Karpas-422 (cell line): Measurements from ENCODE around the gene TRIM65. TPM values are rescaled to one million over a fixed set of nuclear protein-coding genes. Genes with fewer than 3 reads are reported as not detected.

Source experiments
- DNase-seq: peaks from one replicate; pipeline ENCODE4 v3.0.0-alpha.2; 2015
- H2AFZ ChIP-seq: fragments of 200-600 bp; sonication (generic); 2 replicates; pipeline ENCODE4 v1.6.1; 2014; ENCODE audit warnings: antibody characterized with exemption, low read length, mixed read lengths
- H3K27ac ChIP-seq: fragments of 200-600 bp; sonication (generic); 2 replicates; pipeline ENCODE4 v1.5.1; 2014; ENCODE audit warnings: mild to moderate bottlenecking, low read length, moderate library complexity
- H3K27me3 ChIP-seq: fragments of 200-600 bp; sonication (generic); 2 replicates; pipeline ENCODE4 v1.6.1; 2014; ENCODE audit warnings: low read length, mixed read lengths
- H3K36me3 ChIP-seq: fragments of 200-600 bp; sonication (generic); 2 replicates; pipeline ENCODE4 v1.6.1; 2014; ENCODE audit warnings: low read length, mixed read lengths; ENCODE audit not compliant: insufficient read depth
- H3K4me1 ChIP-seq: fragments of 200-600 bp; sonication (generic); 2 replicates; pipeline ENCODE4 v1.6.1; 2014; ENCODE audit warnings: mild to moderate bottlenecking, low read length, mixed read lengths
- H3K4me2 ChIP-seq: fragments of 200-600 bp; sonication (generic); 2 replicates; pipeline ENCODE4 v1.6.1; 2014; ENCODE audit warnings: low read length, low read depth, mild to moderate bottlenecking; ENCODE audit not compliant: poor library complexity, severe bottlenecking
- H3K4me3 ChIP-seq: fragments of 200-600 bp; sonication (generic); 2 replicates; pipeline ENCODE4 v1.5.1; 2014; ENCODE audit warnings: mild to moderate bottlenecking, antibody characterized with exemption, low read length, mixed read lengths
- H3K79me2 ChIP-seq: fragments of 200-600 bp; sonication (generic); 2 replicates; pipeline ENCODE4 v1.6.1; 2014; ENCODE audit warnings: mild to moderate bottlenecking, low read length, mixed read lengths
- H3K9ac ChIP-seq: fragments of 200-600 bp; sonication (generic); 2 replicates; pipeline ENCODE4 v1.6.0; 2014; ENCODE audit warnings: low read length
- H3K9me2 ChIP-seq: fragments of 200-600 bp; sonication (generic), shearing (Covaris generic); replicated peaks from 2 replicates; pipeline ENCODE4 v1.6.0; 2014; ENCODE audit warnings: mild to moderate bottlenecking, low read length, moderate library complexity; ENCODE audit not compliant: insufficient read depth
- H3K9me3 ChIP-seq: fragments of 300-700, 200-600 bp; sonication (generic); 2 replicates; pipeline ENCODE4 v1.6.1; 2014; ENCODE audit warnings: low read length, mixed read lengths
- H4K20me1 ChIP-seq: fragments of 200-600 bp; sonication (generic); 2 replicates; pipeline ENCODE4 v1.6.1; 2014; ENCODE audit warnings: mild to moderate bottlenecking, antibody characterized with exemption, low read length, low read depth; ENCODE audit not compliant: insufficient read depth
- total RNA-seq: library from RNA; depleted of rRNA; stranded (reverse); fragments of >200 nt; shearing (Covaris generic); gene quantifications from 2 replicates; pipeline ENCODE4 v1.2.3, GENCODE V29; 2014; ENCODE audit warnings: low replicate concordance

Gene TRIM65
- total RNA-seq, 1 experiment from 2014 or later: 18.4 TPM

DNA sequence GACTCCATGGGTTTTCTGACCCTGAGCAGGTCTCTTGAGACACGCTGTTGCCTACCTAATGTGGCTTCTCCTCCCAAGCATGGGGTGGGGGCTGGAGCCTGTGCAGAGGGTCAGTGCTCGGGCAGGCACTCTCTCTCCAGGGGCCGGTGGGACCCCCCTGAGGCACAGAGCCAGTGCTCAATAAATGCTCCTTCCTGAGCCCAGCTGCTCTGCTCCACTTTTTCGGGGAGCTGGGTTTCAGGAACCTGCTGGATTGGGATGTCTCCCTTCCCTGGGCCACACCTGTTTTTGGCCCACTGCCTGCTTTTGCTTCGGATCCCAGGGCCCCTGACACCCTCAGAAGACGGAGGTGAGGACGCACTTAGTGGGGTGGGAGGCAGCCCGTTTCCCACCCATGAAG, 1.3 kb upstream of the TRIM65 start:
- DNase-seq: no peak
- no peaks in the 10 kb centered on the region for H3K9me3 ChIP-seq
- peaks cover 29% of the 10 kb centered on the region for H3K4me1 ChIP-seq
- H3K9ac ChIP-seq: no peak overlapping the region
- no peaks in the 10 kb centered on the region for H3K9me2 ChIP-seq
- no peak overlapping the region for H3K4me3 ChIP-seq
- peaks cover 15% of the 10 kb centered on the region; the same call in 1 of the 2 replicates for H3K36me3 ChIP-seq
- no peak overlapping the region for H3K4me2 ChIP-seq
- H3K79me2 ChIP-seq: peaks cover 28% of the 10 kb centered on the region
- no peaks in the 10 kb centered on the region for H3K27me3 ChIP-seq
- no peak overlapping the region for H3K27ac ChIP-seq
- no peak overlapping the region for H2AFZ ChIP-seq
- H4K20me1 ChIP-seq: peaks cover 1% of the 10 kb centered on the region; the same call in 1 of the 2 replicates

DNA sequence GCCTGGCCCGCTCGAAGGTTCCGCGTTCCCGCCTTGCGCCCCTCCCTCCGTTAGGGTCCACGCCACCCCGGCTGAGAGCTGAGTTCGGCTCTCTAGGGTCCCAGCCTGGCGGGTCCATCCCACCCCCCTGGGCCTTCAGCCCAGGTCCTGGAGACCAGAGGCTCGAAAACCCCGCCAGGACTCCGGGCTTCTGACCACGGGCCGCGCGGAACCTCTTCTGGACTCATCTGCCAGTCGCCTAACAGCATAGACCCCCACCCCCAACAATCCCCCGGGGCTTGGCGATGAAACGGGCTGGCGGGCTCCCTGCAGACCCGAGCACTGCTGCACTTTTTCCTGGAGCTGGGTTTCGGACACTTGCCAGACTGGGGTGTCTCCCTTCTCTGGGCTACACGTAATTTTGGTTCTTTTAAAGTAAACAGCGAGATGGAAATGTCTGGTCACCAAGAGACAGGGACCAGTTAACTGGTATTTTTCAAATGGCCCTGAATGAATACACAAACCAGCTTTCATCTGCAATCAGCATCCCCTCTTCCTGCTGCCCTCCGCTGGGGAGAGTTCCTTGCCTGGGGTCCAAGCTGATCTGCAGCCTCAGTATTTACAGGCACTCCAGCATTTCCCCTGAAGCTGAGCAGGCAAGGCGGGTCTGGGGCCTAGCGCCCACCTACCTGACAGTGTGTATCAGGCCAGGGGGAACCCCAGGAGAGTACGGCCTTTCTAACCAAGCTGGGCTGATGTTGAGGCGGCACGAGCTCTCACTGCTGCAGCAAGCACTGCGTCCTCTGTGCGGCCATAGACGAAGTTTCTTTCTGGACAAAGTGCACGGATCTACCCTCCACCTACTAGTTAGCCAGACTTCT, 639 bp upstream of the TRIM65 start:
- Histone ChIP-seq H3K4me1 (peaks cover 26% of the 10 kb centered on the region), H4K20me1 (peaks cover 5% of the 10 kb centered on the region; the same call in 1 of the 2 replicates), H3K9ac (peak overlapping the region; percentile 90), H3K27ac (no peak overlapping the region), H3K4me3 (peak overlapping the region; percentile 68), H2AFZ (no peak overlapping the region), H3K27me3 (no peaks in the 10 kb centered on the region), H3K4me2 (peak overlapping the region; percentile 74), H3K36me3 (peaks cover 10% of the 10 kb centered on the region; the same call in 1 of the 2 replicates), H3K79me2 (peaks cover 23% of the 10 kb centered on the region), H3K9me2 (no peaks in the 10 kb centered on the region), H3K9me3 (no peaks in the 10 kb centered on the region)
- DNase-seq: no peak

GRCh38 chr17:75895370-75896155, 1.2 kb downstream of the TRIM65 start:
- no peaks in the 10 kb centered on the region for H3K9me2 ChIP-seq
- peak; percentile 53 for DNase-seq
- H3K79me2 ChIP-seq: peaks cover 23% of the 10 kb centered on the region
- no peaks in the 10 kb centered on the region for H3K36me3 ChIP-seq
- no peaks in the 10 kb centered on the region for H3K27me3 ChIP-seq
- H4K20me1 ChIP-seq: peaks cover 5% of the 10 kb centered on the region; the same call in 1 of the 2 replicates
- H2AFZ ChIP-seq: no peak overlapping the region
- peak overlapping the region; percentile 66; the same call in 1 of the 2 replicates for H3K27ac ChIP-seq
- H3K9me3 ChIP-seq: no peaks in the 10 kb centered on the region
- H3K4me1 ChIP-seq: peaks cover 26% of the 10 kb centered on the region
- peak overlapping the region; percentile 74 for H3K4me2 ChIP-seq
- peak overlapping the region; percentile 68 for H3K4me3 ChIP-seq
- H3K9ac ChIP-seq: peak overlapping the region; percentile 90

DNA sequence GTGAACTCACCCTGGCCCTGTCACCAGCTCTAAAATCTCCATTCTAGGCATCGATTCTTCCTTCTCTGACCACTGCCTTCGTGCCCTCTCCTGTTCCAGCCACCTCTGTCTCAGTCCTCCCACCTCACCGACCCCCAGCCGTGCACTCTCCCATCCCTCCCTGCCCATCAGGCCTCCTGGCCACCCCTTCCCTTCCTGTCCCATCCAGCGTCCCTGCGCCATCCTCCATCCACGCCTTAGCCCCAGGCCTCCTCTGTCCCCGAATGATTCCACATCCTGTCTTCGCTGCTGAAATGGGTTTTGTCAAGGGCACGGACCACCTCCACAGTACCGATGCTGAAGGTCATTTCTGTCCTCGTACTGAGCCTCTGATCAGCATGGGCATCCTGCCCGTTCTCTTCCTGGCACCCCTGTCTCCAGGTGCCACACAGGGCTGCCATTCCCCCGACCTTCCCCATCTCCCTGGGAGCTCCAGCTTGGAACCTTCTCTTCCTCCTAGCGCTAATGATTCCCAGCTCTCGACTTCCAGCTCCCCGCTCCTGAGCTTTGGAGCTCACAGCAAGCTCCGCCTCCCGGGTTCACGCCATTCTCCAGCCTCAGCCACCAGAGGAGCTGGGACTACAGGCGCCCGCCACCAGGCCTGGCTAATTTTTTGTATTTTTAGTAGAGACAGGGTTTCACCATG, 2.6 kb downstream of the TRIM65 start:
- Histone ChIP-seq H3K9me3 (no peaks in the 10 kb centered on the region), H3K79me2 (peaks cover 23% of the 10 kb centered on the region), H2AFZ (no peak overlapping the region), H3K9me2 (no peaks in the 10 kb centered on the region), H4K20me1 (peaks cover 5% of the 10 kb centered on the region; the same call in 1 of the 2 replicates), H3K27me3 (no peaks in the 10 kb centered on the region), H3K4me3 (no peak overlapping the region), H3K4me1 (peaks cover 26% of the 10 kb centered on the region), H3K36me3 (no peaks in the 10 kb centered on the region; the same call in 1 of the 2 replicates), H3K27ac (no peak overlapping the region), H3K9ac (peak overlapping the region; percentile 90; the same call in 1 of the 2 replicates), H3K4me2 (no peak overlapping the region)
- DNase-seq: no peak

GRCh38 chr17:75893305-75894048, 3.3 kb downstream of the TRIM65 start:
- Histone ChIP-seq H3K79me2 (peaks cover 23% of the 10 kb centered on the region), H3K9me2 (no peaks in the 10 kb centered on the region), H3K36me3 (no peaks in the 10 kb centered on the region; the same call in 1 of the 2 replicates), H3K4me3 (no peak overlapping the region), H3K27ac (no peak overlapping the region), H4K20me1 (peaks cover 5% of the 10 kb centered on the region; the same call in 1 of the 2 replicates), H3K4me1 (peaks cover 26% of the 10 kb centered on the region), H3K9me3 (no peaks in the 10 kb centered on the region), H3K4me2 (no peak overlapping the region), H3K27me3 (no peaks in the 10 kb centered on the region), H3K9ac (no peak overlapping the region), H2AFZ (no peak overlapping the region)
- DNase-seq: no peak

GRCh38 chr17:75892556-75893224, 4.1 kb downstream of the TRIM65 start:
- Histone ChIP-seq H3K9me2 (no peaks in the 10 kb centered on the region), H3K9me3 (no peaks in the 10 kb centered on the region), H3K27ac (no peak overlapping the region), H3K36me3 (no peaks in the 10 kb centered on the region; the same call in 1 of the 2 replicates), H3K4me1 (peaks cover 26% of the 10 kb centered on the region), H3K4me2 (no peak overlapping the region), H3K79me2 (peaks cover 23% of the 10 kb centered on the region), H3K4me3 (no peak overlapping the region), H3K27me3 (no peaks in the 10 kb centered on the region), H4K20me1 (peaks cover 5% of the 10 kb centered on the region; the same call in 1 of the 2 replicates), H2AFZ (no peak overlapping the region), H3K9ac (no peak overlapping the region)
- no peak for DNase-seq
